ENCODE results near the gene LTBP2. TPM values are rescaled to one million over a fixed set of nuclear protein-coding genes. Genes with fewer than 3 reads are reported as not detected.

LTBP2 gene
- total RNA-seq, 2 experiments from 2014 or later: 0.04 to 0.37 TPM

GRCh38 chr14:74610866-74611649 is 979 bp downstream of the LTBP2 start:
- Mint-ChIP-seq H3K4me3 (no peak overlapping the region), H3K36me3 (ENCODE audit: low read depth) (no peaks in the 10 kb centered on the region), H3K27ac (no peak overlapping the region), H3K27me3 (peaks cover 15% of the 10 kb centered on the region), H3K9me3 (ENCODE audit: low read depth) (no peaks in the 10 kb centered on the region), H3K4me1 (peaks cover 22% of the 10 kb centered on the region)
- intact Hi-C loops (cut with DNase I, micrococcal nuclease): loop anchor here (5.0 kb wide), 2 partner anchors 101 to 391 kb away; partner anchors contain the start of genes AREL1 (in 1 of the 2), EIF2B2 (in 1 of the 2) and FCF1 (in 1 of the 2)
- CTCF ChIA-PET: interaction anchor here (0.5 to 2.5 kb wide), 9 partner anchors 10 to 228 kb away, joined by 3 to 8 read pairs (median 3); partner anchors contain the start of genes ISCA2 and NPC2
- ATAC-seq (no peak), DNase-seq (no peak)
- POLR2A ChIA-PET: no interaction called here

- Mint-ChIP-seq H3K27me3 (peaks cover 9% of the 10 kb centered on the region), H3K27ac (no peak overlapping the region), H3K4me1 (peaks cover 15% of the 10 kb centered on the region), H3K4me3 (no peak overlapping the region), H3K36me3 (ENCODE audit: low read depth) (no peaks in the 10 kb centered on the region), H3K9me3 (ENCODE audit: low read depth) (no peaks in the 10 kb centered on the region)
- ATAC-seq: no peak
- ChIA-PET CTCF (interaction anchor here (0.5 to 2.1 kb wide), 13 partner anchors 9 to 88 kb away, joined by 3 to 40 read pairs (median 4); no protein-coding TSS in a partner anchor), POLR2A (no interaction called here)
- DNase-seq: no peak
- intact Hi-C loops (cut with DNase I, micrococcal nuclease): loop anchor here (5.0 kb wide), 2 partner anchors 102 to 392 kb away; partner anchors contain the start of genes AREL1 (in 1 of the 2), EIF2B2 (in 1 of the 2) and FCF1 (in 1 of the 2)
Observed at GRCh38 chr14:74610199-74610865, 1.7 kb downstream of the LTBP2 start.

- no peak for ATAC-seq
- H3K27me3 Mint-ChIP-seq: peaks cover 9% of the 10 kb centered on the region
- H3K27ac Mint-ChIP-seq: no peak overlapping the region
- ChIA-PET CTCF (interaction anchor here (0.6 to 2.1 kb wide), 33 partner anchors 9 to 296 kb away, joined by 3 to 40 read pairs (median 5); partner anchors contain the start of genes AREL1, FCF1, ISCA2 and NPC2), POLR2A (no interaction called here)
- intact Hi-C loops (cut with DNase I, micrococcal nuclease): loop anchor here (1.0 to 5.0 kb wide), 5 partner anchors 103 to 393 kb away; partner anchors contain the start of genes AREL1 (in 1 of the 2), EIF2B2 (in 1 of the 2) and FCF1 (in 1 of the 2)
- no peak for DNase-seq
- no peaks in the 10 kb centered on the region for H3K9me3 Mint-ChIP-seq (ENCODE audit: low read depth)
- H3K36me3 Mint-ChIP-seq (ENCODE audit: low read depth): no peaks in the 10 kb centered on the region
- peaks cover 12% of the 10 kb centered on the region for H3K4me1 Mint-ChIP-seq
- no peak overlapping the region for H3K4me3 Mint-ChIP-seq
Observed at GRCh38 chr14:74609721-74610120, 2.3 kb downstream of the LTBP2 start.

- DNase-seq: peak; percentile 93
- ATAC-seq: peak; percentile 38
- POLR2A ChIA-PET: interaction anchor here (0.6 kb wide), 1 partner anchor 422 kb away, joined by 4 read pairs; no protein-coding TSS in a partner anchor
- intact Hi-C loops (cut with DNase I, micrococcal nuclease): loop anchor here (1.0 to 2.0 kb wide), 3 partner anchors 184 to 196 kb away; no protein-coding TSS in a partner anchor
- CTCF ChIA-PET: interaction anchor here (0.6 to 2.1 kb wide), 65 partner anchors 8 to 692 kb away, joined by 3 to 40 read pairs (median 3); partner anchors contain the start of genes AREL1, FCF1, ISCA2 and NPC2
- peaks cover 9% of the 10 kb centered on the region for H3K27me3 Mint-ChIP-seq
- peaks cover 9% of the 10 kb centered on the region for H3K4me1 Mint-ChIP-seq
- no peaks in the 10 kb centered on the region for H3K36me3 Mint-ChIP-seq (ENCODE audit: low read depth)
- H3K27ac Mint-ChIP-seq: no peak overlapping the region
- no peak overlapping the region for H3K4me3 Mint-ChIP-seq
- no peaks in the 10 kb centered on the region for H3K9me3 Mint-ChIP-seq (ENCODE audit: low read depth)
Observed at GRCh38 chr14:74608959-74609611, 3.0 kb downstream of the LTBP2 start.

GRCh38 chr14:74606727-74607126 is 5.3 kb downstream of the LTBP2 start:
- Mint-ChIP-seq H3K36me3 (ENCODE audit: low read depth) (no peaks in the 10 kb centered on the region), H3K27me3 (peaks cover 7% of the 10 kb centered on the region), H3K27ac (peak overlapping the region; percentile 51), H3K9me3 (ENCODE audit: low read depth) (no peaks in the 10 kb centered on the region), H3K4me1 (peaks cover 8% of the 10 kb centered on the region), H3K4me3 (no peak overlapping the region)
- intact Hi-C loops (cut with DNase I, micrococcal nuclease): loop anchor here in 1 of 2 experiments (2.0 kb wide), 1 partner anchor 24 kb away; no protein-coding TSS in a partner anchor
- ATAC-seq (peak; percentile 30), DNase-seq (no peak)
- ChIA-PET CTCF (no interaction called here), POLR2A (interaction anchor here (0.7 kb wide), 1 partner anchor 29 kb away, joined by 4 read pairs; no protein-coding TSS in a partner anchor)

GRCh38 chr14:74605531-74606223 is 6.4 kb downstream of the LTBP2 start:
- no peak for DNase-seq

GRCh38 chr14:74604911-74605310 is 7.1 kb downstream of the LTBP2 start:
- CTCF ChIA-PET: interaction anchor here (0.6 to 0.9 kb wide), 6 partner anchors 26 to 474 kb away, joined by 3 read pairs; no protein-coding TSS in a partner anchor

More at GRCh38 chr14:74605531-74606223, 6.4 kb downstream of the LTBP2 start:
- POLR2A ChIA-PET: no interaction called here
- Mint-ChIP-seq H3K4me3 (no peak overlapping the region), H3K36me3 (ENCODE audit: low read depth) (no peaks in the 10 kb centered on the region), H3K27ac (no peak overlapping the region), H3K27me3 (peaks cover 5% of the 10 kb centered on the region), H3K9me3 (ENCODE audit: low read depth) (no peaks in the 10 kb centered on the region), H3K4me1 (peaks cover 8% of the 10 kb centered on the region)
- ATAC-seq: no peak
- intact Hi-C loops (cut with DNase I, micrococcal nuclease): loop anchor here in 1 of 2 experiments (2.0 kb wide), 1 partner anchor 23 kb away; no protein-coding TSS in a partner anchor
- CTCF ChIA-PET: interaction anchor here (0.6 to 0.9 kb wide), 5 partner anchors 26 to 475 kb away, joined by 3 read pairs; no protein-coding TSS in a partner anchor

GRCh38 chr14:74604157-74604556 is 7.9 kb downstream of the LTBP2 start:
- ChIA-PET CTCF (interaction anchor here (0.6 to 1.9 kb wide), 4 partner anchors 8 to 296 kb away, joined by 3 to 6 read pairs (median 4); partner anchors contain the start of gene LTBP2), POLR2A (no interaction called here)
- Mint-ChIP-seq H3K4me3 (no peak overlapping the region), H3K9me3 (ENCODE audit: low read depth) (no peaks in the 10 kb centered on the region), H3K36me3 (ENCODE audit: low read depth) (no peaks in the 10 kb centered on the region), H3K27me3 (no peaks in the 10 kb centered on the region), H3K4me1 (peaks cover 8% of the 10 kb centered on the region), H3K27ac (no peak overlapping the region)
- DNase-seq: no peak
- no peak for ATAC-seq
- intact Hi-C loops (cut with DNase I, micrococcal nuclease): no loop called here

More at GRCh38 chr14:74604911-74605310, 7.1 kb downstream of the LTBP2 start:
- ATAC-seq (no peak), DNase-seq (no peak)
- Mint-ChIP-seq H3K36me3 (ENCODE audit: low read depth) (no peaks in the 10 kb centered on the region), H3K27ac (no peak overlapping the region), H3K4me1 (peaks cover 8% of the 10 kb centered on the region), H3K9me3 (ENCODE audit: low read depth) (no peaks in the 10 kb centered on the region), H3K4me3 (no peak overlapping the region), H3K27me3 (peaks cover under 1% of the 10 kb centered on the region)
- POLR2A ChIA-PET: no interaction called here
- intact Hi-C loops (cut with DNase I, micrococcal nuclease): no loop called here

GRCh38 chr14:74601982-74602381 is 10.1 kb downstream of the LTBP2 start:
- H3K4me3 Mint-ChIP-seq: no peak overlapping the region
- H3K36me3 Mint-ChIP-seq (ENCODE audit: low read depth): no peaks in the 10 kb centered on the region
- H3K4me1 Mint-ChIP-seq: peaks cover 3% of the 10 kb centered on the region
- no peaks in the 10 kb centered on the region for H3K27me3 Mint-ChIP-seq
- ChIA-PET CTCF (no interaction called here), POLR2A (no interaction called here)
- no peak for ATAC-seq
- no peak for DNase-seq
- intact Hi-C loops (cut with DNase I, micrococcal nuclease): no loop called here
- no peak overlapping the region for H3K27ac Mint-ChIP-seq
- H3K9me3 Mint-ChIP-seq (ENCODE audit: low read depth): no peaks in the 10 kb centered on the region

- H3K9me3 Mint-ChIP-seq (ENCODE audit: low read depth): no peaks in the 10 kb centered on the region
- H3K4me3 Mint-ChIP-seq: no peak overlapping the region
- no peaks in the 10 kb centered on the region for H3K27me3 Mint-ChIP-seq
- no peak overlapping the region for H3K27ac Mint-ChIP-seq
- intact Hi-C loops (cut with DNase I, micrococcal nuclease): no loop called here
- H3K36me3 Mint-ChIP-seq (ENCODE audit: low read depth): no peaks in the 10 kb centered on the region
- H3K4me1 Mint-ChIP-seq: no peaks in the 10 kb centered on the region
- CTCF ChIA-PET: interaction anchor here (1.4 kb wide), 1 partner anchor 9 kb away, joined by 3 read pairs; no protein-coding TSS in a partner anchor
- no peak for ATAC-seq
- POLR2A ChIA-PET: no interaction called here
- no peak for DNase-seq
Observed at GRCh38 chr14:74599946-74600345, 12.1 kb downstream of the LTBP2 start.
